Measurements from ENCODE around the gene PDXDC1. TPM values are rescaled to one million over a fixed set of nuclear protein-coding genes. Genes with fewer than 3 reads are reported as not detected.
A peak's percentile ranks its signal among the peaks of the same experiment; 100 is the strongest.
"Not testable (repeated sequence)": the region's sequence is repeated elsewhere in the genome, so short reads cannot be mapped to it uniquely, and the experiment has no call there.

The PDXDC1 gene
- total RNA-seq, 1 experiment from 2014 or later: 40.4 TPM

GRCh38 chr16:15034266-15035162 lies 59.7 kb downstream of the PDXDC1 start:
- DNase-seq (ENCODE audit: extremely low read depth, low read depth): no peak

GRCh38 chr16:15035163-15035729 lies 60.4 kb downstream of the PDXDC1 start:
- DNase-seq (ENCODE audit: extremely low read depth, low read depth): no peak

- DNase-seq (ENCODE audit: extremely low read depth, low read depth): no peak
These were observed 62.2 kb downstream of the PDXDC1 start for GRCh38 chr16:15037003-15037402.

- no peak for DNase-seq (ENCODE audit: extremely low read depth, low read depth)
These were observed 62.9 kb downstream of the PDXDC1 start for GRCh38 chr16:15037745-15038144.

GRCh38 chr16:15038689-15039088 lies 63.9 kb downstream of the PDXDC1 start:
- DNase-seq (ENCODE audit: extremely low read depth, low read depth): no peak

- DNase-seq (ENCODE audit: extremely low read depth, low read depth): peak; percentile 46
These were observed 66.6 kb downstream of the PDXDC1 start for GRCh38 chr16:15041271-15042004.

GRCh38 chr16:15043344-15043743 lies 68.5 kb downstream of the PDXDC1 start:
- no peak for DNase-seq (ENCODE audit: extremely low read depth, low read depth)

GRCh38 chr16:15044286-15044685 lies 69.5 kb downstream of the PDXDC1 start:
- DNase-seq (ENCODE audit: extremely low read depth, low read depth): no peak

GRCh38 chr16:15045270-15045669 lies 70.4 kb downstream of the PDXDC1 start:
- not testable (repeated sequence) for DNase-seq (ENCODE audit: extremely low read depth, low read depth)

- no peak for DNase-seq (ENCODE audit: extremely low read depth, low read depth)
These were observed 72.0 kb downstream of the PDXDC1 start for GRCh38 chr16:15046692-15047376.

- no peak for DNase-seq (ENCODE audit: extremely low read depth, low read depth)
These were observed 74.9 kb downstream of the PDXDC1 start for GRCh38 chr16:15049581-15050180.

- DNase-seq (ENCODE audit: extremely low read depth, low read depth): not testable (repeated sequence)
These were observed 75.6 kb downstream of the PDXDC1 start for GRCh38 chr16:15050440-15050839.

- DNase-seq (ENCODE audit: extremely low read depth, low read depth): no peak
These were observed 76.6 kb downstream of the PDXDC1 start for GRCh38 chr16:15051387-15051951.

GRCh38 chr16:15052747-15053476 lies 78.1 kb downstream of the PDXDC1 start:
- no peak for DNase-seq (ENCODE audit: extremely low read depth, low read depth)

GRCh38 chr16:15053904-15054303 lies 79.1 kb downstream of the PDXDC1 start:
- DNase-seq (ENCODE audit: extremely low read depth, low read depth): no peak

- no peak for DNase-seq (ENCODE audit: extremely low read depth, low read depth)
These were observed 79.7 kb downstream of the PDXDC1 start for GRCh38 chr16:15054357-15055140.

- DNase-seq (ENCODE audit: extremely low read depth, low read depth): no peak
These were observed 80.6 kb downstream of the PDXDC1 start for GRCh38 chr16:15055141-15056053.

Data from NCI-H460 (cell line).